Measurements from ENCODE around the gene CERT1. TPM values are rescaled to one million over a fixed set of nuclear protein-coding genes. Genes with fewer than 3 reads are reported as not detected.
A peak's percentile ranks its signal among the peaks of the same experiment; 100 is the strongest.

CERT1 gene
- total RNA-seq, 6 donors from 2014 or later = 22.3 to 79.3 (median 58.0) TPM

DNA sequence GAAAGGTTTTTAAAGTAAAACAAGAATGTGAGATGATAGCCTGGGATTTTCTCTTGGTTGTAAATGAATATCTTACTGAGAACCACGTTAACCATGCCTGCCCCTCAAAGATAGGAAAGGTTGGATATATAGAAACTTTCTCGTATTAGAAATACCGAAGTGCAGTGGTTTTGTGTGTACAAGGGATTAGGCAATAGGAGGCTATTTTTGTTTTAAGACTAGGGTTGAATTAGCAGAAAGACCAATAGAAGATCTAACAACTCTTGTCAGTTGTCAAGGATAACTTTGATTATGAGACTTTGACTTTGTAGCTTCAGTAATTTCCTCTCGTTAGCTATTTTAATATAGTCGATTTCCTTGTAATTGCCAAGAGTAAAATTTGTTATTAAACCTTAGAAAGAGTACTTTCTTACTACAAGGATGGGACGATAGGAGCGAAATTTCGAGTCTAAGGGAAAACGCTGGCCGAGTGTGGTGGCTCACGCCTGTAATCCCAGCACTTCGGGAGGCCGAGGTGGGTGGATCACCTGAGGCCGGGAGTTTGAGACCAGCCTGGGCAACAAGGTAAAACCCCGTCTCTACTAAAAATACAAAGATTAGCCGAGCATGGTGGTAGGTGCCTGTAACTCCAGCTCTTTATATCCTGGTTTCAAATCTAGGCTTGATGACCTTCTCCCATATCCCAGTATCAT is 1.1 kb upstream of the CERT1 start:
- TF ChIP-seq, protein P1, sequence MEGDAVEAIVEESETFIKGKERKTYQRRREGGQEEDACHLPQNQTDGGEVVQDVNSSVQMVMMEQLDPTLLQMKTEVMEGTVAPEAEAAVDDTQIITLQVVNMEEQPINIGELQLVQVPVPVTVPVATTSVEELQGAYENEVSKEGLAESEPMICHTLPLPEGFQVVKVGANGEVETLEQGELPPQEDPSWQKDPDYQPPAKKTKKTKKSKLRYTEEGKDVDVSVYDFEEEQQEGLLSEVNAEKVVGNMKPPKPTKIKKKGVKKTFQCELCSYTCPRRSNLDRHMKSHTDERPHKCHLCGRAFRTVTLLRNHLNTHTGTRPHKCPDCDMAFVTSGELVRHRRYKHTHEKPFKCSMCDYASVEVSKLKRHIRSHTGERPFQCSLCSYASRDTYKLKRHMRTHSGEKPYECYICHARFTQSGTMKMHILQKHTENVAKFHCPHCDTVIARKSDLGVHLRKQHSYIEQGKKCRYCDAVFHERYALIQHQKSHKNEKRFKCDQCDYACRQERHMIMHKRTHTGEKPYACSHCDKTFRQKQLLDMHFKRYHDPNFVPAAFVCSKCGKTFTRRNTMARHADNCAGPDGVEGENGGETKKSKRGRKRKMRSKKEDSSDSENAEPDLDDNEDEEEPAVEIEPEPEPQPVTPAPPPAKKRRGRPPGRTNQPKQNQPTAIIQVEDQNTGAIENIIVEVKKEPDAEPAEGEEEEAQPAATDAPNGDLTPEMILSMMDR (IDR thresholded peaks at IDR 0.05) = no peak
- no peak for TF ChIP-seq EP300 (IDR thresholded peaks at IDR 0.05)
- TF ChIP-seq POLR2AphosphoS5 (IDR thresholded peaks at IDR 0.05) = no peak
- peak overlapping the region; percentile 23 to 94 (median 82) for H3K4me3 ChIP-seq
- 71 to 76% methylated on average over 16 of the region's 16 CpGs for WGBS, 2 donors
- no peaks in the 10 kb centered on the region for H3K36me3 ChIP-seq
- H3K9me3 ChIP-seq = no peaks in the 10 kb centered on the region
- H3K27me3 ChIP-seq = no peaks in the 10 kb centered on the region
- H3K27ac ChIP-seq = peak overlapping the region; percentile 93 to 97 (median 94)
- H3K4me1 ChIP-seq = peaks cover 29 to 43% (median 32%) of the 10 kb centered on the region in 4 donors
- ATAC-seq (ENCODE audit: low FRiP score in 2 of 2) (no peak), DNase-seq (no peak)

DNA sequence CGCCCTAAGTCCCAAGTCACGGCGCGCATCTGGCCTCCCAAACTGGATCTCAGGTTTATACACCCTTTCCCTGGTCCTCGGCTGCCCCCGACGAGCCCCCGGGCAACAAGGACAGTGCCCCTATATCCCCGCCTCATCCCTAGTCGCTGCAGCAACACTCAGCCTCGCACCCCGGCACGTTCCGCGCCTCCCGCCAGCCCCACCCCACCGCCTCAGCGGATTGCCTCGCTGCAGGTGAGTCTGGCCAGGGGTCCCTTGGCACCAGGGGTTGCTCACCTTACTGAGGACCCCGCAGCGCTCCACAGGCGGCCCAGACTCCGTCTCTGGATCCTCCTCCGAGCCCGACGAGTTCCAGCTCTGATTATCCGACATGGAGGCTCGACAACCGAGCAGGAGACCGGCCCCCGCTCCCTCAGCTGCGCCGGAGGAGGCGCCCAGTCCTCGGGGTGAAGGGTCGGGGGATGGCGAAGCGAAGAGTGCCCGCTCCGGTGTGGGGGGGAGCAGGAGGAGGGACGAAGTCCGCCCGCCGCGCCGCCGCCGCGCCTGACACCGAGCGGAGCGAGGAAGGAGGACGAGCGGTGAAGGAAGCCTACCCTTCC is 494 bp downstream of the CERT1 start:
- H3K4me1 ChIP-seq = peaks cover 31 to 51% (median 35%) of the 10 kb centered on the region in 4 donors
- peak; percentile 47 to 95 for DNase-seq
- no peaks in the 10 kb centered on the region for H3K27me3 ChIP-seq
- H3K4me3 ChIP-seq = peak overlapping the region; percentile 81 to 96 (median 88)
- peak overlapping the region; percentile 93 to 97 (median 94) for H3K27ac ChIP-seq
- peak; percentile 80 for ATAC-seq (ENCODE audit: low FRiP score in 2 of 2)
- H3K36me3 ChIP-seq = no peaks in the 10 kb centered on the region
- H3K9me3 ChIP-seq = no peaks in the 10 kb centered on the region
- TF ChIP-seq POLR2AphosphoS5 (IDR thresholded peaks at IDR 0.05) (no peak), POLR2A (IDR thresholded peaks at IDR 0.05) (no peak), EP300 (IDR thresholded peaks at IDR 0.05) (no peak)
- TF ChIP-seq, protein P1 (IDR thresholded peaks at IDR 0.05) = no peak
- 0 to 1% methylated on average over 16 to 42 of the region's 54 CpGs for WGBS, 2 donors

DNA sequence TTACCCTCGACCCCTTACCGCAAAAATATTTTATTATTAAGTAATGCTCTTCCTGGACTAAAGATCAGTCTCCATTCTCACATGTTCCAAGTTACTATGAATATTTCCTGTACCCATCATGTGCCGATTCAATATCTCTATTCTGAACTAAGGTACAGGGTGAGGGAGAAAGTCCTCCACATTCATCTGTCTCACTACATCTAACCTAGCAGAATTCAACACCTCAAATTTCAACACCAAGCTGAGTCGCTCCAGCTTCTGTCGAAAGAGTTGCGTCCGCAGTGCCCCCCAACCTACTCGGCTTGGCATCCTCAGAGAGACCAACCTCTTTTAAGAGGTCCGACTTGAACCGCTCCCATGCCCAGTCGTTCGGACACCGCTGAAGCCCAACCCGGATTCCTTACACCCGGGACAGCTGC is 1.0 kb downstream of the CERT1 start:
- H3K4me1 ChIP-seq = peaks cover 33 to 52% (median 36%) of the 10 kb centered on the region in 4 donors
- peak overlapping the region; percentile 93 to 97 (median 94) for H3K27ac ChIP-seq
- peak; percentile 48 to 60 for ATAC-seq (ENCODE audit: low FRiP score in 2 of 2)

GRCh38 chr5:75509956-75510355 is 1.5 kb downstream of the CERT1 start:
- peak in 1 of 4 donors; percentile 41 for TF ChIP-seq POLR2A (IDR thresholded peaks at IDR 0.05)
- no peak for TF ChIP-seq POLR2AphosphoS5 (IDR thresholded peaks at IDR 0.05)
- peak in 1 of 4 donors; percentile 57 for TF ChIP-seq EP300 (IDR thresholded peaks at IDR 0.05)
- DNase-seq (peak in 1 of 2 donors; percentile 60), ATAC-seq (ENCODE audit: low FRiP score in 2 of 2) (no peak)
- Histone ChIP-seq H3K9me3 (no peaks in the 10 kb centered on the region), H3K4me3 (peak overlapping the region; percentile 81 to 96 (median 88)), H3K27ac (peak overlapping the region; percentile 93 to 97 (median 94)), H3K27me3 (no peaks in the 10 kb centered on the region), H3K36me3 (no peaks in the 10 kb centered on the region), H3K4me1 (peaks cover 33 to 52% (median 36%) of the 10 kb centered on the region in 4 donors)
- 0% methylated on average over 1 of the region's 1 CpG for WGBS, 2 donors

More for the DNA sequence above, 1.0 kb downstream of the CERT1 start:
- Histone ChIP-seq H3K36me3 (no peaks in the 10 kb centered on the region), H3K9me3 (no peaks in the 10 kb centered on the region), H3K27me3 (no peaks in the 10 kb centered on the region), H3K4me3 (peak overlapping the region; percentile 81 to 96 (median 88))
- TF ChIP-seq, protein P1 (IDR thresholded peaks at IDR 0.05) = no peak
- no peak for TF ChIP-seq POLR2AphosphoS5 (IDR thresholded peaks at IDR 0.05)
- TF ChIP-seq EP300 (IDR thresholded peaks at IDR 0.05) = no peak
- TF ChIP-seq POLR2A (IDR thresholded peaks at IDR 0.05) = no peak
- 0 to 1% methylated on average over 12 to 15 of the region's 15 CpGs for WGBS, 2 donors
- DNase-seq = no peak

DNA sequence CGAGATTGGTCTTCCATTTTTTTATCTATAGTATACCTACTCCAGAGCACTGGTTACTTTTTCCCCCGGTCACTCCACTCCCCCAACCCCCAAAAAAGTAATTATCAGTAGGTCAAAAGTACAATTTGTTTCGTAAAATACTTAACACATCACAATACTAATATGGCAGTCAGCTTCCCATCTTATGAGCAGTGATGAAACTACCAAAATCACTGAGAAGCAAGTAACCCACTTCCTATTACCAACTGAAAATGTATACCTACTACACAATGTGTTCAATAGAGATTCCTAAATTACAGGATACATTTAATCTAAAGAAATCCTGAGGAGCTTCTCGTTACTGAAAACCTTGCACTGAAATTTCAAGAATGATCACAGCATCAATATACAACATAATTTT is 1.9 kb downstream of the CERT1 start:
- 66 to 67% methylated on average over 4 of the region's 4 CpGs for WGBS, 2 donors
- Histone ChIP-seq H3K9me3 (no peaks in the 10 kb centered on the region), H3K27ac (peak overlapping the region in 3 of 4 donors; percentile 93 to 97 (median 94)), H3K36me3 (no peaks in the 10 kb centered on the region), H3K27me3 (no peaks in the 10 kb centered on the region), H3K4me3 (peak overlapping the region in 3 of 4 donors; percentile 81 to 94 (median 83)), H3K4me1 (peaks cover 33 to 52% (median 36%) of the 10 kb centered on the region in 4 donors)
- DNase-seq (no peak), ATAC-seq (ENCODE audit: low FRiP score in 2 of 2) (no peak)
- TF ChIP-seq POLR2A (IDR thresholded peaks at IDR 0.05) (no peak), POLR2AphosphoS5 (IDR thresholded peaks at IDR 0.05) (no peak), EP300 (IDR thresholded peaks at IDR 0.05) (no peak)
- TF ChIP-seq, protein P1 (IDR thresholded peaks at IDR 0.05) = no peak
